ENCODE measurements around the gene CNTNAP2.

DNA sequence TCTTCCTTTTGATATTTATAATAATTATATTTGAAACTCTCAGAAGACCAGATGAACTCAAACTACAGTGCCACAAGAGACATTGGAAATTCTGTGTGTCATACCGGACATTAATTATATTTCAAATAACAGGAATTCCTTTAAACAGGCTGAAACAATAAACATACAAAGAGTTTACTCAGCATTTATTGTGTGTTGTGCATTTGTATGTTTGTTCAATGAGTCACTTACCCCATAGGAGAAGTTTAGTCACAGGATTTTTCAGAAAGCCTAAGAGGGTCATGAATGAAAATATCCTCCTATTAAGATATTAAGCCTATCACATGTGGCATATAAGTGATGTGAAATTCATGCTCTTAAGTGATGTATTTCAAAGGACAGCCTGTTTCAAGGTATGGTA, 566.8 kb downstream of the CNTNAP2 start:
- TF ChIP-seq, protein P1, sequence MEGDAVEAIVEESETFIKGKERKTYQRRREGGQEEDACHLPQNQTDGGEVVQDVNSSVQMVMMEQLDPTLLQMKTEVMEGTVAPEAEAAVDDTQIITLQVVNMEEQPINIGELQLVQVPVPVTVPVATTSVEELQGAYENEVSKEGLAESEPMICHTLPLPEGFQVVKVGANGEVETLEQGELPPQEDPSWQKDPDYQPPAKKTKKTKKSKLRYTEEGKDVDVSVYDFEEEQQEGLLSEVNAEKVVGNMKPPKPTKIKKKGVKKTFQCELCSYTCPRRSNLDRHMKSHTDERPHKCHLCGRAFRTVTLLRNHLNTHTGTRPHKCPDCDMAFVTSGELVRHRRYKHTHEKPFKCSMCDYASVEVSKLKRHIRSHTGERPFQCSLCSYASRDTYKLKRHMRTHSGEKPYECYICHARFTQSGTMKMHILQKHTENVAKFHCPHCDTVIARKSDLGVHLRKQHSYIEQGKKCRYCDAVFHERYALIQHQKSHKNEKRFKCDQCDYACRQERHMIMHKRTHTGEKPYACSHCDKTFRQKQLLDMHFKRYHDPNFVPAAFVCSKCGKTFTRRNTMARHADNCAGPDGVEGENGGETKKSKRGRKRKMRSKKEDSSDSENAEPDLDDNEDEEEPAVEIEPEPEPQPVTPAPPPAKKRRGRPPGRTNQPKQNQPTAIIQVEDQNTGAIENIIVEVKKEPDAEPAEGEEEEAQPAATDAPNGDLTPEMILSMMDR (conservative IDR thresholded peaks at IDR 0.05): no peak
- TF ChIP-seq ZFX (IDR thresholded peaks at IDR 0.05): no peak

All from C4-2B (cell line).